ENCODE results near the gene TRIM65.

Gene TRIM65

GRCh38 chr17:75917917-75918445, 21.2 kb upstream of the TRIM65 start:
- no peak for DNase-seq (ENCODE audit: low read depth in 2 of 2)

- no peak for DNase-seq (ENCODE audit: low read depth in 2 of 2)
Observed at GRCh38 chr17:75917141-75917916, 20.6 kb upstream of the TRIM65 start.

DNA sequence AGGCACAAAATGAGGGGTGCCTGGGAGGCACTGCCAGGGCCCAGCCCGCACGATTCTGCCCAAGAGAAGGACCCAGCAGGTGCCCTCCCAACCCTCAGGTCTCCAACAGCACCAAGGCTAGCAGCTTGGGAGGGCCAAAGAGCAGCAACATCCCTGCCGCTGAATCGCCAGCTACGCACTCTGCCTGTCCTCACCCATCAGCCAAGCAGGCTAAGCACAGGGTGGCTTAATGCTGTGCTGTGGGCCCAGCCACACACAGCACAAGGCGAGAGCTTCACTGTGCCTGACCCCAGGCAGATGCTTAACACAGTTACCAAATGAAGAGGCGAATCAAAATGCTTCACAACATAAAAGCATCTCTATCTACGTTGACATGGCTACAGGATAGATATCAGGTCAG, 18.5 kb upstream of the TRIM65 start:
- no peak for DNase-seq (ENCODE audit: low read depth in 2 of 2)

- DNase-seq (ENCODE audit: low read depth in 2 of 2), result no peak
Observed at GRCh38 chr17:75914643-75915267, 18.0 kb upstream of the TRIM65 start.

- no peak for DNase-seq (ENCODE audit: low read depth in 2 of 2)
Observed at GRCh38 chr17:75913537-75914210, 16.9 kb upstream of the TRIM65 start.

GRCh38 chr17:75910699-75911098, 13.9 kb upstream of the TRIM65 start:
- no peak for DNase-seq (ENCODE audit: low read depth in 2 of 2)

- DNase-seq (ENCODE audit: low read depth in 2 of 2), result no peak
Observed at GRCh38 chr17:75909812-75910274, 13.1 kb upstream of the TRIM65 start.

GRCh38 chr17:75909051-75909811, 12.5 kb upstream of the TRIM65 start:
- no peak for DNase-seq (ENCODE audit: low read depth in 2 of 2)

DNA sequence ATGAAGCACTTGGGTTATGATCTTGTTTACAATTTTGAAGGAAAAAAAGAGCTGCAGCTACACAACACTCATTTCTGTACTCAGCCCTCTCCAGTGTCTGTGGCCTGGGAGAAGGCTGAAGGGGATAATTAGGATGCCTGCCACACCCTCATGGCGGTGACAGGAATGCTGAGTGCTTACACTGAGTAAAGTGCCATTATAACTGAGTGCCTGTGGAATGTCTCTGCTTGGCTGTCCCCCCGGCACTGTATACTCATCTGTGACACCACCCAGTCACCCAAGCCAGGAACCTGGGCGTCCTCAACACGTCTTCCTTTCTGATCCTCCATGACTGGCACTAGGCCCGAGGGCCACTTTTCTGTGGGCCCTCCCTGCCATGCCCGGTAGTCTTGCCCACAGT, 11.4 kb upstream of the TRIM65 start:
- DNase-seq (ENCODE audit: low read depth in 2 of 2), result no peak

DNA sequence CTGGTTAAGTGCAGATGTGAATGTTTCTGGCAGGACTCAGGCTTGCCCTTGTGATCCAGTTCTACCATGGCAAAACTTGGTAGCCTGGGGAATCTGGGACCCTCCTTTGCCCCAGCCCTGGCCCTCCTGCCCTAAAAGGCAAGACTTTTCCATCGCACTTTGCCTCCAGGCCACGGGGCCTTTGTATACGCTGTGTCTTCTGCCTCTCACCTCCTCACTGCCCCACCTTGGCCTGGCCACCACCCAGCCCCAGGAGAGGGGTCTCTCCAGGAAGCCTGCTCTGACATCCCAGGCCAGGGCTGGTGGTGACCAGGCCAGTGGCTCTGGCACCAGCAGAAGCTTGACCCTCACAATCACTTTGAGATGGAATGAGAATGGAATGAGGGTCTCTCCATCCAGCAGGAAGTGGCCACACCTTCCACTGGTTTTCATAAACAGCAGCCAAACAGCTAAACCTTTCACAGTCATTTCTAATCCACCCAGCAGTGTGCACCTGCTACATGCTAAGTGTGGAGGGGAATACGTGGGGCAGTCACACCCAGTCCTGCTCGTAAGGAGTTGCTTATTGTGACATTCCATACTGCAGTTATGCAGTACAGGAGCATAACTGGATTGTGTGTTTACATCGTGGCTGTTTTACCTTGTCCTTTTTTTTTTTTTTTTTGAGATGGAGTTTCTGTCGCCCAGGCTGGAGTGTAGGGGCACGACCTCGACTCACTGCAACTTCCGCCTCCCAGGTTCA, 9.6 kb upstream of the TRIM65 start:
- DNase-seq (ENCODE audit: low read depth in 2 of 2), result no peak

- peak; percentile 87 to 92 for DNase-seq (ENCODE audit: low read depth in 2 of 2)
Observed at GRCh38 chr17:75904749-75905521, 8.2 kb upstream of the TRIM65 start, which contains the start of gene MRPL38. TSS of gene MRPL38 (minus strand) at chr17:75904884. CDS start at chr17:75904875, 9 bp downstream.

GRCh38 chr17:75902406-75902805, 5.7 kb upstream of the TRIM65 start:
- no peak for DNase-seq (ENCODE audit: low read depth in 2 of 2)

DNA sequence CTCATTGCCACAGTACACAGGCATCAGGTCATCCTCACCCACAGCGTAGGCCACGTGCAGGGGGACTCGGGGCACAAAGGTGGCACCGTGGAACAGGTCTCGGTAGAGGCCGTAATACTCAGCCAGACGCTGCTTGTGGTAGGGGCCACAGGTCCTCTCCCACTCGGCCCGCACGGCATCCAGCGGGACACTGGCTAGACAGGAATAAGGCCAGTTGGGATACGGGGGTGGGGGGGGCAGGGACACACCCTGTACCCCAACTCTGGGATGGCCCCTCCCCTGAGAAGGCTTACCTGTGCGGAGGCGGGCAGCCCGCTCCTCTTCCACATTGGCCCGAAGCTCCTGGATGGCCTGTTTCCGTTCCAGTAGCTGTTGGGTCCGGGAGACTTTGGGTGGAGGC, 5.0 kb upstream of the TRIM65 start:
- no peak for DNase-seq (ENCODE audit: low read depth in 2 of 2)

DNA sequence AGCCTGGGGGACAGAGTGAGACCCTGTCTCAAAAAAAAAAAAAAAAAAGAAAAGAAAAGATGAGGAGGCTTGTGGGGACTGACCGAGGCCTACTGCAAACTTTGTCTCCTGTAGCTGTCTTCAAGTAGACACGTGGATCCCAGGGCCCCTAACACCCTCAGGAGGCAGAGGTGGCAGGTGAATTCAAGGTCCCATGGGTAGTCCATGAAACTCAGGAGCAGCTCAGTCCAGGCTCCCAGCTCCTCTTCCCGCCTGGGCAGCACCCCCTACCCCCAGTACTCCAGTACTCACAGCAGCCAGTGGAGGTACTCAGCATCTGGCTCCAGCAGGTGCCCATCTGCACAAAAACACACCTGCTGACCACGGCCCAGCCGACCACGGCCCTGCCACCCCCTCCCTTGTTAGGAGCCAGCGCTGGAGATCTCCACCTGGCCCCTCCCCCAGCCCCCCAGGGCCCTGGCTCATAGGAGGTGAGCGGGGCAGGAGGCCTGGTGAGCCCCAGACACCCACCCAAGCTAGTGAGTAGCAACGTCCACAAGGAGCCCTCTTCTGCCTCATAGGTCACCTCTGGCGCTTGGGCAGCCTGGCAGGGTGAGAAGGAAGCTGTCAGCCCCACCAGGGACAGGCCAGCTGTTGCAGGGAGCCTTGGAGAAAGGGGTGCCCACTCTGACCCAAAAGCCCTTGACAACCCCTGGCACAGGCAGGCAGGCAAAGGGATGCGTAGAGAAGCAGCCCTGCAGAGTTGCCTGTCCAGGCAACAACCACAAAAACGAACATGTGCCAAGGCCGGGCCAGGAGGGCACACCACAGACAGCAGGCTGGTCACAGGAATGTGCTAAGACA, 4.2 kb upstream of the TRIM65 start:
- DNase-seq (ENCODE audit: low read depth in 2 of 2), result no peak

- no peak for DNase-seq (ENCODE audit: low read depth in 2 of 2)
Observed at GRCh38 chr17:75899767-75900468, 3.2 kb upstream of the TRIM65 start.

GRCh38 chr17:75899353-75899752, 2.6 kb upstream of the TRIM65 start:
- no peak for DNase-seq (ENCODE audit: low read depth in 2 of 2)

DNA sequence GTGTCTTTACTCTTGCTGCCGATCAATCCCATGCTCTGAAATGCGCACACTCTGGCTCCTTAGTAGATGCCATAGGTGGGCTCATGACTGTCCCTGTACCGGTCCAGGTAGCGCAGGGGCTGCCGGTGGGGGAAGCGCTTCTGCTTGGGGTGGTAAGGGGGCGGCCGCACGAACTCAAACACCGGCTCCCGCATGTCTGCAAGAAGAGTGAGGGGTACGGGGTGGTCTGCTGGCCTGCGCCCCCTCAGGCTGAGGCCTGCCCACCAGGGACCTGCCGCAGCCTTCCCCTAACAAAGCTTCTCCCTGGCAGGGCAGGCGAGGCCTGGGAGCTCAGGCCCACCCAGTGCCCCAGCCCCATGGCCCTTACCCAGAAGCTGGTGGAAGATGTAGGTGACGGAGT, 2.0 kb upstream of the TRIM65 start:
- DNase-seq (ENCODE audit: low read depth in 2 of 2), result no peak

- DNase-seq (ENCODE audit: low read depth in 2 of 2), result no peak
Observed at GRCh38 chr17:75898065-75898464, 1.3 kb upstream of the TRIM65 start.

Measured in stimulated activated CD4-positive, alpha-beta T cell treated with anti-CD3 and anti-CD28 coated beads, Interleukin-1b, Interleukin-23, amount 100 ng/mL, for 4 hours (primary cell).